NB4 (cell line): ENCODE data around the gene KHDRBS1.

Experiments
- DNase-seq: peaks from one replicate; pipeline ENCODE4 v3.0.0; 2010; ENCODE audit warnings: low read depth
- H3K4me3 ChIP-seq: one replicate; pipeline ENCODE4 v1.5.1; 2011; ENCODE audit warnings: mild to moderate bottlenecking, low read depth, low read length, moderate library complexity
- CTCF ChIP-seq: IDR thresholded peaks from one replicate; pipeline ENCODE4 v1.5.1; 2012; ENCODE audit warnings: low read depth, low read length
- MYC ChIP-seq: IDR thresholded peaks from 2 replicates; pipeline ENCODE4 v1.6.1; 2011; ENCODE audit warnings: low read depth, low read length
- POLR2A ChIP-seq: IDR thresholded peaks from 2 replicates; pipeline ENCODE4 v1.6.1; 2011; ENCODE audit warnings: mild to moderate bottlenecking; ENCODE audit not compliant: insufficient read length; ENCODE audit errors: extremely low read depth
- TF ChIP-seq, protein P1 (sequence below): IDR thresholded peaks from 2 replicates; pipeline ENCODE4 v1.6.1; 2011; ENCODE audit warnings: low read depth, low read length

Gene KHDRBS1

GRCh38 chr1:32091176-32091575 is 77.5 kb downstream of the KHDRBS1 start:
- H3K4me3 ChIP-seq = no peak overlapping the region
- no peak for TF ChIP-seq POLR2A
- TF ChIP-seq CTCF = no peak
- TF ChIP-seq, protein P1, sequence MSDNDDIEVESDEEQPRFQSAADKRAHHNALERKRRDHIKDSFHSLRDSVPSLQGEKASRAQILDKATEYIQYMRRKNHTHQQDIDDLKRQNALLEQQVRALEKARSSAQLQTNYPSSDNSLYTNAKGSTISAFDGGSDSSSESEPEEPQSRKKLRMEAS = no peak
- TF ChIP-seq MYC = no peak
- DNase-seq = no peak

DNA sequence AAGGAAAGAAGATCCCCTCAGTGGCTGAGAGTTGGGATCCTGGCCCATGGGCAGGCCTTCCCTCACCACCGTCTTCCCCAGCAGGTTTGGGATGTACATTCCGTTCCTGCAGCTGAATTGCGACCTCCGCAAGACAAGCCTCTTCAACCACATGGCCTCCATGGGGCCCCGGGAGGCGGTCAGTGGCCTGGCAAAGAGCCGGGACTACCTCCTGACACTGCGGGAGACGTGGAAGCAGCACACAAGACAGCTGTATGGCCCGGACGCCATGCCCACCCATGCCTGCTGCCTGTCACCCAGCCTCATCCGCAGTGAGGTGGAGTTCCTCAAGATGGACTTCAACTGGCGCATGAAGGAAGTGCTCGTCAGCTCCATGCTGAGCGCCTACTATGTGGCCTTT is 77.9 kb downstream of the KHDRBS1 start:
- TF ChIP-seq CTCF = no peak
- TF ChIP-seq, protein P1 = no peak
- TF ChIP-seq POLR2A = no peak
- no peak for DNase-seq
- no peak overlapping the region for H3K4me3 ChIP-seq
